Activated T-cell treated with anti-CD3 and anti-CD28 coated beads, Interleukin-2, amount 50 U/mL, for 24 hours (primary cell): ENCODE data around the gene KHDRBS2.
A peak's percentile ranks its signal among the peaks of the same experiment; 100 is the strongest.

ENCODE experiments used
- DNase-seq: peaks from one replicate; pipeline ENCODE4 v3.0.0-alpha.2; 2020
- H3K27ac Mint-ChIP-seq: 2 replicates; pipeline ENCODE4 v1.8.0; 2020; ENCODE audit warnings: mild to moderate bottlenecking, mixed read lengths
- H3K27me3 Mint-ChIP-seq: 2 replicates; pipeline ENCODE4 v1.8.0; 2020; ENCODE audit warnings: mixed read lengths
- H3K36me3 Mint-ChIP-seq: 2 replicates; pipeline ENCODE4 v1.8.0; 2020; ENCODE audit warnings: low read depth, mixed read lengths
- H3K4me1 Mint-ChIP-seq: 2 replicates; pipeline ENCODE4 v1.8.0; 2020; ENCODE audit warnings: low read depth, mixed read lengths
- H3K4me3 Mint-ChIP-seq: 2 replicates; pipeline ENCODE4 v1.8.0; 2020; ENCODE audit warnings: mild to moderate bottlenecking, moderate library complexity, mixed read lengths
- H3K9me3 Mint-ChIP-seq: 2 replicates; pipeline ENCODE4 v1.8.0; 2020; ENCODE audit warnings: mixed read lengths

KHDRBS2 gene

GRCh38 chr6:62285612-62286469 is at the start of gene KHDRBS2:
TSS of gene KHDRBS2 (minus strand) at chr6:62286225.
- Mint-ChIP-seq H3K27ac (no peak within 1 kb of the TSS), H3K4me3 (no peak within 1 kb of the TSS), H3K36me3 (no peaks in the 10 kb centered on the region), H3K9me3 (no peaks in the 10 kb centered on the region), H3K27me3 (peaks cover 21% of the 10 kb centered on the region), H3K4me1 (no peaks in the 10 kb centered on the region)
- DNase-seq, result peak; percentile 33

GRCh38 chr6:62328607-62329006 is 42.6 kb upstream of the KHDRBS2 start:
- no peak for DNase-seq
- Mint-ChIP-seq H3K36me3 (no peaks in the 10 kb centered on the region), H3K27me3 (no peaks in the 10 kb centered on the region), H3K4me1 (no peaks in the 10 kb centered on the region), H3K4me3 (no peak overlapping the region), H3K9me3 (peaks cover 9% of the 10 kb centered on the region), H3K27ac (no peak overlapping the region)

GRCh38 chr6:62324834-62325233 is 38.8 kb upstream of the KHDRBS2 start:
- H3K27ac Mint-ChIP-seq, result no peak overlapping the region
- H3K36me3 Mint-ChIP-seq, result no peaks in the 10 kb centered on the region
- H3K27me3 Mint-ChIP-seq, result no peaks in the 10 kb centered on the region
- peaks cover 10% of the 10 kb centered on the region for H3K9me3 Mint-ChIP-seq
- H3K4me3 Mint-ChIP-seq, result no peak overlapping the region
- no peak for DNase-seq
- H3K4me1 Mint-ChIP-seq, result no peaks in the 10 kb centered on the region

GRCh38 chr6:62323818-62324431 is 37.9 kb upstream of the KHDRBS2 start:
- no peaks in the 10 kb centered on the region for H3K36me3 Mint-ChIP-seq
- H3K4me3 Mint-ChIP-seq, result no peak overlapping the region
- no peak for DNase-seq
- H3K27me3 Mint-ChIP-seq, result no peaks in the 10 kb centered on the region
- no peaks in the 10 kb centered on the region for H3K4me1 Mint-ChIP-seq
- H3K9me3 Mint-ChIP-seq, result peaks cover 9% of the 10 kb centered on the region
- no peak overlapping the region for H3K27ac Mint-ChIP-seq

- H3K36me3 Mint-ChIP-seq, result no peaks in the 10 kb centered on the region
- H3K27me3 Mint-ChIP-seq, result no peaks in the 10 kb centered on the region
- H3K27ac Mint-ChIP-seq, result no peak overlapping the region
- DNase-seq, result no peak
- peaks cover 5% of the 10 kb centered on the region for H3K9me3 Mint-ChIP-seq
- no peaks in the 10 kb centered on the region for H3K4me1 Mint-ChIP-seq
- H3K4me3 Mint-ChIP-seq, result no peak overlapping the region
Observed at GRCh38 chr6:62298745-62299392, 12.8 kb upstream of the KHDRBS2 start.

- no peak overlapping the region for H3K27ac Mint-ChIP-seq
- H3K4me1 Mint-ChIP-seq, result no peaks in the 10 kb centered on the region
- DNase-seq, result no peak
- H3K36me3 Mint-ChIP-seq, result no peaks in the 10 kb centered on the region
- no peak overlapping the region for H3K4me3 Mint-ChIP-seq
- H3K27me3 Mint-ChIP-seq, result no peaks in the 10 kb centered on the region
- H3K9me3 Mint-ChIP-seq, result peaks cover 3% of the 10 kb centered on the region
Observed at GRCh38 chr6:62296541-62296940, 10.5 kb upstream of the KHDRBS2 start.

GRCh38 chr6:62288974-62289373 is 2.9 kb upstream of the KHDRBS2 start:
- Mint-ChIP-seq H3K27ac (no peak overlapping the region), H3K4me3 (no peak overlapping the region), H3K4me1 (no peaks in the 10 kb centered on the region), H3K36me3 (no peaks in the 10 kb centered on the region), H3K9me3 (no peaks in the 10 kb centered on the region), H3K27me3 (peaks cover 21% of the 10 kb centered on the region)
- no peak for DNase-seq

- Mint-ChIP-seq H3K27me3 (peaks cover 21% of the 10 kb centered on the region), H3K4me3 (no peak overlapping the region), H3K9me3 (no peaks in the 10 kb centered on the region), H3K36me3 (no peaks in the 10 kb centered on the region), H3K4me1 (no peaks in the 10 kb centered on the region), H3K27ac (no peak overlapping the region)
- no peak for DNase-seq
Observed at GRCh38 chr6:62288562-62288961, 2.5 kb upstream of the KHDRBS2 start.

GRCh38 chr6:62286470-62286843 is 432 bp upstream of the KHDRBS2 start:
- H3K27ac Mint-ChIP-seq, result no peak overlapping the region
- DNase-seq, result no peak
- H3K36me3 Mint-ChIP-seq, result no peaks in the 10 kb centered on the region
- H3K27me3 Mint-ChIP-seq, result peaks cover 21% of the 10 kb centered on the region
- no peaks in the 10 kb centered on the region for H3K9me3 Mint-ChIP-seq
- no peaks in the 10 kb centered on the region for H3K4me1 Mint-ChIP-seq
- H3K4me3 Mint-ChIP-seq, result no peak overlapping the region

- Mint-ChIP-seq H3K36me3 (no peaks in the 10 kb centered on the region), H3K4me3 (no peak overlapping the region), H3K27me3 (peaks cover 21% of the 10 kb centered on the region), H3K9me3 (no peaks in the 10 kb centered on the region), H3K4me1 (no peaks in the 10 kb centered on the region), H3K27ac (no peak overlapping the region)
- DNase-seq, result no peak
Observed at GRCh38 chr6:62284725-62285124, 1.3 kb downstream of the KHDRBS2 start.

- no peak for DNase-seq
- Mint-ChIP-seq H3K4me3 (no peak overlapping the region), H3K36me3 (no peaks in the 10 kb centered on the region), H3K4me1 (no peaks in the 10 kb centered on the region), H3K9me3 (no peaks in the 10 kb centered on the region), H3K27me3 (peaks cover 21% of the 10 kb centered on the region), H3K27ac (no peak overlapping the region)
Observed at GRCh38 chr6:62283796-62284411, 2.1 kb downstream of the KHDRBS2 start.

GRCh38 chr6:62283365-62283764 is 2.7 kb downstream of the KHDRBS2 start:
- Mint-ChIP-seq H3K27ac (no peak overlapping the region), H3K4me3 (no peak overlapping the region), H3K9me3 (no peaks in the 10 kb centered on the region), H3K4me1 (no peaks in the 10 kb centered on the region), H3K36me3 (no peaks in the 10 kb centered on the region), H3K27me3 (peaks cover 21% of the 10 kb centered on the region)
- DNase-seq, result no peak

GRCh38 chr6:62280099-62280498 is 5.9 kb downstream of the KHDRBS2 start:
- no peaks in the 10 kb centered on the region for H3K9me3 Mint-ChIP-seq
- H3K36me3 Mint-ChIP-seq, result no peaks in the 10 kb centered on the region

GRCh38 chr6:62272114-62272513 is 13.9 kb downstream of the KHDRBS2 start:
- Mint-ChIP-seq H3K36me3 (no peaks in the 10 kb centered on the region), H3K27me3 (no peaks in the 10 kb centered on the region), H3K4me3 (no peak overlapping the region), H3K9me3 (no peaks in the 10 kb centered on the region), H3K4me1 (no peaks in the 10 kb centered on the region), H3K27ac (no peak overlapping the region)
- DNase-seq, result no peak

More at GRCh38 chr6:62280099-62280498, 5.9 kb downstream of the KHDRBS2 start:
- Mint-ChIP-seq H3K4me1 (no peaks in the 10 kb centered on the region), H3K27me3 (peaks cover 4% of the 10 kb centered on the region), H3K4me3 (no peak overlapping the region), H3K27ac (no peak overlapping the region)
- no peak for DNase-seq
